ENCODE results near the gene PDHB.
A peak's percentile ranks its signal among the peaks of the same experiment; 100 is the strongest.

The PDHB gene

GRCh38 chr3:58388550-58389091, 45.0 kb downstream of the PDHB start:
- peak overlapping the region; percentile 7 for H3K4me2 ChIP-seq (ENCODE audit: low read length)
- H3K79me2 ChIP-seq, result peaks cover 7% of the 10 kb centered on the region
- no peak overlapping the region for H2AFZ ChIP-seq
- H3K4me1 ChIP-seq, result peaks cover 37% of the 10 kb centered on the region
- no peak for TF ChIP-seq CTCF (IDR thresholded peaks at IDR 0.05)
- H3K4me3 ChIP-seq (ENCODE audit: low read depth, low read length), result no peak overlapping the region
- no peak overlapping the region for H3K27ac ChIP-seq
- no peak overlapping the region for H3K9ac ChIP-seq
- no peaks in the 10 kb centered on the region for H3K36me3 ChIP-seq (ENCODE audit: control insufficient read depth, insufficient read depth, low read length)
- H3K9me3 ChIP-seq (ENCODE audit: control insufficient read depth, low read length), result no peaks in the 10 kb centered on the region
- no peaks in the 10 kb centered on the region for H3K27me3 ChIP-seq (ENCODE audit: control insufficient read depth, insufficient read depth, low read length)

GRCh38 chr3:58387650-58388546, 45.7 kb downstream of the PDHB start:
- no peaks in the 10 kb centered on the region for H3K27me3 ChIP-seq (ENCODE audit: control insufficient read depth, insufficient read depth, low read length)
- no peak overlapping the region for H3K4me2 ChIP-seq (ENCODE audit: low read length)
- H3K79me2 ChIP-seq, result peaks cover 7% of the 10 kb centered on the region
- H3K36me3 ChIP-seq (ENCODE audit: control insufficient read depth, insufficient read depth, low read length), result no peaks in the 10 kb centered on the region
- no peak for TF ChIP-seq CTCF (IDR thresholded peaks at IDR 0.05)
- H3K9me3 ChIP-seq (ENCODE audit: control insufficient read depth, low read length), result no peaks in the 10 kb centered on the region
- H2AFZ ChIP-seq, result no peak overlapping the region
- no peak overlapping the region for H3K9ac ChIP-seq
- no peak overlapping the region for H3K4me3 ChIP-seq (ENCODE audit: low read depth, low read length)
- peaks cover 42% of the 10 kb centered on the region for H3K4me1 ChIP-seq
- H3K27ac ChIP-seq, result peak overlapping the region; percentile 9

GRCh38 chr3:58386626-58387365, 46.8 kb downstream of the PDHB start:
- H3K9ac ChIP-seq, result no peak overlapping the region
- H3K79me2 ChIP-seq, result peaks cover 7% of the 10 kb centered on the region
- TF ChIP-seq CTCF (IDR thresholded peaks at IDR 0.05), result no peak
- H3K4me3 ChIP-seq (ENCODE audit: low read depth, low read length), result no peak overlapping the region
- no peaks in the 10 kb centered on the region for H3K36me3 ChIP-seq (ENCODE audit: control insufficient read depth, insufficient read depth, low read length)
- H2AFZ ChIP-seq, result no peak overlapping the region
- peak overlapping the region; percentile 9 for H3K27ac ChIP-seq
- peaks cover 36% of the 10 kb centered on the region for H3K4me1 ChIP-seq
- no peak overlapping the region for H3K4me2 ChIP-seq (ENCODE audit: low read length)
- H3K27me3 ChIP-seq (ENCODE audit: control insufficient read depth, insufficient read depth, low read length), result no peaks in the 10 kb centered on the region
- H3K9me3 ChIP-seq (ENCODE audit: control insufficient read depth, low read length), result no peaks in the 10 kb centered on the region

- Histone ChIP-seq H2AFZ (peak overlapping the region; percentile 23), H3K9ac (no peak overlapping the region), H3K27me3 (ENCODE audit: control insufficient read depth, insufficient read depth, low read length) (no peaks in the 10 kb centered on the region), H3K4me1 (peaks cover 23% of the 10 kb centered on the region), H3K4me2 (ENCODE audit: low read length) (peak overlapping the region; percentile 38), H3K27ac (peak overlapping the region; percentile 66), H3K36me3 (ENCODE audit: control insufficient read depth, insufficient read depth, low read length) (no peaks in the 10 kb centered on the region), H3K4me3 (ENCODE audit: low read depth, low read length) (no peak overlapping the region), H3K79me2 (peaks cover 7% of the 10 kb centered on the region), H3K9me3 (ENCODE audit: control insufficient read depth, low read length) (no peaks in the 10 kb centered on the region)
- no peak for TF ChIP-seq CTCF (IDR thresholded peaks at IDR 0.05)
Observed at GRCh38 chr3:58384381-58385090, 49.1 kb downstream of the PDHB start.

All from parathyroid adenoma (tissue), 2 donors.